PFSK-1 (cell line): ENCODE measurements around the gene KLF7.

Experiments used
- POLR2AphosphoS5 ChIP-seq: IDR thresholded peaks from 2 replicates; pipeline ENCODE4 v1.6.1; 2012; ENCODE audit warnings: low read depth, mild to moderate bottlenecking, control low read depth, low read length, moderate library complexity
- TAF1 ChIP-seq: IDR thresholded peaks from 2 replicates; pipeline ENCODE4 v1.6.1; 2012; ENCODE audit warnings: low read length, control low read depth, borderline replicate concordance; ENCODE audit not compliant: insufficient read depth
- TF ChIP-seq, protein P1 (sequence below), 2 experiments: IDR thresholded peaks; 2 replicates each; pipeline versions ENCODE4 v1.6.1 to v1.8.0; 2011 to 2012; ENCODE audit warnings: low read depth in 2 of 2, low read length in 2 of 2, control low read depth in 1 of 2, inconsistent platforms in 1 of 2, mild to moderate bottlenecking in 1 of 2, moderate library complexity in 1 of 2; ENCODE audit not compliant: insufficient read depth in 1 of 2

DNA sequence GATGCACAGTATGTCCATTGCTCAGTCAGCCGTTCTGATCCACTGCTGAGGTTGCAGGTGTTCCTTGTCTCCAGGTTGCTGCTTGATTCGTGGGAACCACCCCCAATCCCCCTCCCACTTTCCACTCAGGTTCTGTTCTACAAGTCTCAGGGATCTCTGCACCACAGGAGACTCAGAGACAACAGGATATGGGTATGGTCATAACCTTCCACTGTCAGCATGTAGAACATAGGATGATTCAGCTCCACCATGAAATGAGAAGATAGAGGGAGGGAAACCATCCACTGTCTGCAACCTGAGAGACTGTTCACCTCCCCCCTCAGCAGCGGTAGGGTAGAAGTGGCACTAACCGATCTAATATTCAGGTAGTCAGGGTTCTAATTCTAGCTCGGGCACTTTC is 19.0 kb upstream of the KLF7 start:
- TF ChIP-seq, protein P1, sequence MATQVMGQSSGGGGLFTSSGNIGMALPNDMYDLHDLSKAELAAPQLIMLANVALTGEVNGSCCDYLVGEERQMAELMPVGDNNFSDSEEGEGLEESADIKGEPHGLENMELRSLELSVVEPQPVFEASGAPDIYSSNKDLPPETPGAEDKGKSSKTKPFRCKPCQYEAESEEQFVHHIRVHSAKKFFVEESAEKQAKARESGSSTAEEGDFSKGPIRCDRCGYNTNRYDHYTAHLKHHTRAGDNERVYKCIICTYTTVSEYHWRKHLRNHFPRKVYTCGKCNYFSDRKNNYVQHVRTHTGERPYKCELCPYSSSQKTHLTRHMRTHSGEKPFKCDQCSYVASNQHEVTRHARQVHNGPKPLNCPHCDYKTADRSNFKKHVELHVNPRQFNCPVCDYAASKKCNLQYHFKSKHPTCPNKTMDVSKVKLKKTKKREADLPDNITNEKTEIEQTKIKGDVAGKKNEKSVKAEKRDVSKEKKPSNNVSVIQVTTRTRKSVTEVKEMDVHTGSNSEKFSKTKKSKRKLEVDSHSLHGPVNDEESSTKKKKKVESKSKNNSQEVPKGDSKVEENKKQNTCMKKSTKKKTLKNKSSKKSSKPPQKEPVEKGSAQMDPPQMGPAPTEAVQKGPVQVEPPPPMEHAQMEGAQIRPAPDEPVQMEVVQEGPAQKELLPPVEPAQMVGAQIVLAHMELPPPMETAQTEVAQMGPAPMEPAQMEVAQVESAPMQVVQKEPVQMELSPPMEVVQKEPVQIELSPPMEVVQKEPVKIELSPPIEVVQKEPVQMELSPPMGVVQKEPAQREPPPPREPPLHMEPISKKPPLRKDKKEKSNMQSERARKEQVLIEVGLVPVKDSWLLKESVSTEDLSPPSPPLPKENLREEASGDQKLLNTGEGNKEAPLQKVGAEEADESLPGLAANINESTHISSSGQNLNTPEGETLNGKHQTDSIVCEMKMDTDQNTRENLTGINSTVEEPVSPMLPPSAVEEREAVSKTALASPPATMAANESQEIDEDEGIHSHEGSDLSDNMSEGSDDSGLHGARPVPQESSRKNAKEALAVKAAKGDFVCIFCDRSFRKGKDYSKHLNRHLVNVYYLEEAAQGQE (IDR thresholded peaks at IDR 0.05; ENCODE audit: insufficient read depth in 1 of 2, low read depth in 2 of 2, low read length in 2 of 2): no peak
- no peak for TF ChIP-seq POLR2AphosphoS5
- TF ChIP-seq TAF1: no peak
